Body of pancreas (tissue), 4 donors: Measurements from ENCODE around the gene SCGB1D1. TPM values are rescaled to one million over a fixed set of nuclear protein-coding genes. Genes with fewer than 3 reads are reported as not detected.
"Not testable (repeated sequence)": the region's sequence is repeated elsewhere in the genome, so short reads cannot be mapped to it uniquely, and the experiment has no call there.

ENCODE experiments used
- ATAC-seq: fragments of 150-250 bp; one replicate; pipeline ENCODE4 v1.9.1; 2016
- DNase-seq, 4 donors: peaks; one replicate each; pipeline ENCODE4 v3.0.0-alpha.2; 2019
- H3K27ac ChIP-seq, 4 donors: fragments of 200-600 bp; sonication (generic); 1 replicate in 3 of 4; 2 replicates in 1 of 4; pipeline versions ENCODE4 v1.5.1 to v1.6.1; 2016 to 2019; ENCODE audit warnings: mild to moderate bottlenecking in 1 of 4, mixed read lengths in 1 of 4, moderate library complexity in 1 of 4
- H3K27me3 ChIP-seq, 2 donors: fragments of 200-600 bp; sonication (generic); one replicate each; pipeline ENCODE4 v1.6.0; 2016; ENCODE audit warnings: mild to moderate bottlenecking in 1 of 2
- H3K36me3 ChIP-seq, 2 donors: fragments of 200-600 bp; sonication (generic); replicated peaks in 1 of 2; 2 replicates each; pipeline ENCODE4 v1.5.1; 2016; ENCODE audit warnings: low read depth in 2 of 2; ENCODE audit not compliant: insufficient read depth in 1 of 2
- H3K4me1 ChIP-seq: fragments of 200-600 bp; sonication (generic); one replicate; pipeline ENCODE4 v1.6.0; 2016
- H3K4me3 ChIP-seq, 2 donors: fragments of 200-600 bp; sonication (generic); 1 replicate in 1 of 2; 2 replicates in 1 of 2; pipeline ENCODE4 v1.5.1; 2016 to 2019
- H3K9me3 ChIP-seq, 3 donors: fragments of 200-600 bp; sonication (generic); 1 replicate in 2 of 3; 2 replicates in 1 of 3; pipeline ENCODE4 v1.5.1; 2016
- POLR2A ChIP-seq, 3 donors: fragments of 450-650 bp; IDR thresholded peaks; one replicate each; pipeline ENCODE4 v1.6.1; 2016; ENCODE audit warnings: antibody characterized with exemption in 3 of 3, mild to moderate bottlenecking in 2 of 3
- WGBS, 2 donors: methylation state at CpG; one replicate each; pipeline ENCODE4 v1.1.5; 2017; 5-methylcytosine and 5-hydroxymethylcytosine counted together
- intact Hi-C: fragments of 100-400 bp; cut with DNase I; formaldehyde crosslinking; loops from one replicate; pipeline ENCODE4 v1.15.1; 2023
- total RNA-seq, 2 donors: library from RNA; depleted of rRNA; stranded (reverse); fragments of >200 nt; gene quantifications; one replicate each; pipeline ENCODE4 v1.1.0, GENCODE V29; 2016
- TF ChIP-seq, protein P1 (sequence below), 7 experiments: fragments of 450-650 bp in 4 of 7; fragments of 200-600 bp in 3 of 7; sonication (generic) in 3 of 7; IDR thresholded peaks; one replicate each; pipeline ENCODE4 v1.5.1; 2016 to 2019; ENCODE audit warnings: antibody characterized with exemption in 7 of 7

The SCGB1D1 gene
- total RNA-seq, 2 donors from 2014 or later: not detected

DNA sequence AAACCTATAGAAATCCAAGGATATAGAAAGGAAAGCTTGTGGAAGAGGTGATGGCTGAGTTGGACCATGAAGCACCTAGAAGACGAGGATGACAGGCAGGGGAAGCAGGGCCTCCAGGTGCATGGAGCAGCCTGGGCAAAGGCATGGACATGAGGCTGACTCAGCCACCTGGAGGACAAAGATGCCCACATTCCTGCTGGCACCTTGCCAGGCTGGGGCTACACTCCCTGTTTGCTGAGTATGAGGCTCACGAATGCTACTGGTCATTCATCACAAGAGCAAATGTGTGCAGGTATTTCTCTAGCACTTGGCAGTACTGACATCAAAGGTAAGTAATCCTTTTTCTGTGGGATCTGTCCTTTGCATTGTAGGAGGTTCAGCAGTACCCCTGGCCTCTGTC lies 11.4 kb downstream of the SCGB1D1 start:
- H3K4me3 ChIP-seq: no peak overlapping the region
- DNase-seq (peak in 1 of 4 donors; percentile 10), ATAC-seq (no peak)
- H3K27me3 ChIP-seq: no peaks in the 10 kb centered on the region
- no peaks in the 10 kb centered on the region for H3K4me1 ChIP-seq
- 44 to 45% methylated on average over 2 of the region's 2 CpGs for WGBS, 2 donors
- H3K36me3 ChIP-seq: no peaks in the 10 kb centered on the region
- H3K27ac ChIP-seq: no peak overlapping the region
- intact Hi-C loops: no loop called here
- TF ChIP-seq, protein P1, sequence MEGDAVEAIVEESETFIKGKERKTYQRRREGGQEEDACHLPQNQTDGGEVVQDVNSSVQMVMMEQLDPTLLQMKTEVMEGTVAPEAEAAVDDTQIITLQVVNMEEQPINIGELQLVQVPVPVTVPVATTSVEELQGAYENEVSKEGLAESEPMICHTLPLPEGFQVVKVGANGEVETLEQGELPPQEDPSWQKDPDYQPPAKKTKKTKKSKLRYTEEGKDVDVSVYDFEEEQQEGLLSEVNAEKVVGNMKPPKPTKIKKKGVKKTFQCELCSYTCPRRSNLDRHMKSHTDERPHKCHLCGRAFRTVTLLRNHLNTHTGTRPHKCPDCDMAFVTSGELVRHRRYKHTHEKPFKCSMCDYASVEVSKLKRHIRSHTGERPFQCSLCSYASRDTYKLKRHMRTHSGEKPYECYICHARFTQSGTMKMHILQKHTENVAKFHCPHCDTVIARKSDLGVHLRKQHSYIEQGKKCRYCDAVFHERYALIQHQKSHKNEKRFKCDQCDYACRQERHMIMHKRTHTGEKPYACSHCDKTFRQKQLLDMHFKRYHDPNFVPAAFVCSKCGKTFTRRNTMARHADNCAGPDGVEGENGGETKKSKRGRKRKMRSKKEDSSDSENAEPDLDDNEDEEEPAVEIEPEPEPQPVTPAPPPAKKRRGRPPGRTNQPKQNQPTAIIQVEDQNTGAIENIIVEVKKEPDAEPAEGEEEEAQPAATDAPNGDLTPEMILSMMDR (IDR thresholded peaks at IDR 0.05): no peak
- no peak for TF ChIP-seq POLR2A (IDR thresholded peaks at IDR 0.05)
- H3K9me3 ChIP-seq: no peaks in the 10 kb centered on the region

DNA sequence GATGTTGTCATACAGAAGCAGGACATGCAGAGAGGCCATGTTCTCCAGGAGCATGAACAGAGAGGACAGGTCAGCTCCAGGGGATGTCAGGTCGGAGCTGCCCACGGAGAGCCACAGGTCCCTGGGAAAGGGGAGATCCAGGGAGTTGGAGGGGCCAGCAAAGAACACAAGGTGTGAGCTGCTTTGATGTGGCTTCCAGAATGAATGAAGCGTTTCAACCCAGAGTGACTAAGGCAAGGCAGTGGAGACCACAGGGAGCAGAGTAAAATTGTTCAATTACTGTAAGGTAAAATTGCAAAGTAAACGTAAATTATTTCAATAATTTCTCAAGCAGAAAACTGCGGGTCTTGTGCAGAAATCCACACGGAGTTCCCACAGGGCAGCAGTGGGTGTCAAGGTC lies 12.9 kb downstream of the SCGB1D1 start:
- intact Hi-C loops: no loop called here
- Histone ChIP-seq H3K27me3 (no peaks in the 10 kb centered on the region), H3K4me1 (no peaks in the 10 kb centered on the region), H3K27ac (no peak overlapping the region), H3K36me3 (no peaks in the 10 kb centered on the region), H3K4me3 (no peak overlapping the region), H3K9me3 (no peaks in the 10 kb centered on the region)
- TF ChIP-seq, protein P1 (IDR thresholded peaks at IDR 0.05): no peak
- TF ChIP-seq POLR2A (IDR thresholded peaks at IDR 0.05): no peak
- ATAC-seq: no peak
- DNase-seq: no peak
- WGBS, 2 donors: 61 to 67% methylated on average over 6 of the region's 6 CpGs

DNA sequence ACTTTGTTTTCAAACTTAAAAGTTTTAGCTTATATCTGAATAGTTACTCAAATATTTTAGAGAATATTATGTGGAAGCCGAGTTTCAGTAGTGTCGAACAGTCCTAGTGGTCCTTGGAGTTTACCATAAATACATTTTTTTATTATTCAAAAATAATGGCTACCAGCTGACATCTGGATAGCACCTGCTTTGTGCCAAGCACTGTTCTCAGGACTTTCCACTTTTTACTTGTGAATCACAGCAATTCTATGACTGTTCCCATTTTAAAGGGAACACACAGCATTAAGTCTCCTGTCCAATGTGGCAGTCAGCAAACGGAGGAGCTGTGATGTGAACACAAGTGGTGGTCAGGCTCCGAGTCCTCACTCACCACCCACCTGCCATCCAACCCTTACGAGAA lies 14.4 kb downstream of the SCGB1D1 start:
- WGBS, 2 donors: 90 to 92% methylated on average over 3 to 5 of the region's 5 CpGs
- intact Hi-C loops: no loop called here
- H3K4me1 ChIP-seq: peaks cover 10% of the 10 kb centered on the region
- TF ChIP-seq POLR2A (IDR thresholded peaks at IDR 0.05): no peak
- TF ChIP-seq, protein P1 (IDR thresholded peaks at IDR 0.05): no peak
- no peak overlapping the region for H3K4me3 ChIP-seq
- H3K27ac ChIP-seq: no peak overlapping the region
- ATAC-seq: no peak
- no peaks in the 10 kb centered on the region for H3K9me3 ChIP-seq
- no peak for DNase-seq
- H3K36me3 ChIP-seq: no peaks in the 10 kb centered on the region
- no peaks in the 10 kb centered on the region for H3K27me3 ChIP-seq

DNA sequence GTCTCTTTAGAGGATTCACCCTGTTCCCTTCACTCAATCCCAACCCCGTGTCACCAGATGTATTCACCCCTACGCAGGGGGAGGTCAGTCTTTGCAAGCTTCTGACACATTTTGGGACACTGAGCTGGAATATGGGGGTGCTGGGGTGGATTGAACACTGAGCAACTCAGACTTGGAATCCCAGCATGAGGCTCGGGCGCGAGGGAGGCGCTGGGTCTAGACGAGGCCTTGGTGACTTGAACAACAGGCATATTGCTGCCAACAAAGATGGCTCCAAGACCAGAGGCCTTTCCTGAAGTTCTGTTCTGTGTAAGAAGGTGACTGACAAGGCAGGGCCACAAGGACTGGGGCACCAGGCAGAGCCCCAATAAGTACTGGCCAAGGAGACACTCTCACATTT lies 15.4 kb downstream of the SCGB1D1 start:
- WGBS, 2 donors: 89 to 95% methylated on average over 7 of the region's 7 CpGs
- DNase-seq (no peak), ATAC-seq (no peak)
- no peaks in the 10 kb centered on the region for H3K36me3 ChIP-seq
- H3K9me3 ChIP-seq: no peaks in the 10 kb centered on the region
- H3K4me1 ChIP-seq: peaks cover 10% of the 10 kb centered on the region
- no peak overlapping the region for H3K4me3 ChIP-seq
- H3K27me3 ChIP-seq: no peaks in the 10 kb centered on the region
- no peak overlapping the region for H3K27ac ChIP-seq
- intact Hi-C loops: no loop called here
- TF ChIP-seq, protein P1 (IDR thresholded peaks at IDR 0.05): no peak
- no peak for TF ChIP-seq POLR2A (IDR thresholded peaks at IDR 0.05)

DNA sequence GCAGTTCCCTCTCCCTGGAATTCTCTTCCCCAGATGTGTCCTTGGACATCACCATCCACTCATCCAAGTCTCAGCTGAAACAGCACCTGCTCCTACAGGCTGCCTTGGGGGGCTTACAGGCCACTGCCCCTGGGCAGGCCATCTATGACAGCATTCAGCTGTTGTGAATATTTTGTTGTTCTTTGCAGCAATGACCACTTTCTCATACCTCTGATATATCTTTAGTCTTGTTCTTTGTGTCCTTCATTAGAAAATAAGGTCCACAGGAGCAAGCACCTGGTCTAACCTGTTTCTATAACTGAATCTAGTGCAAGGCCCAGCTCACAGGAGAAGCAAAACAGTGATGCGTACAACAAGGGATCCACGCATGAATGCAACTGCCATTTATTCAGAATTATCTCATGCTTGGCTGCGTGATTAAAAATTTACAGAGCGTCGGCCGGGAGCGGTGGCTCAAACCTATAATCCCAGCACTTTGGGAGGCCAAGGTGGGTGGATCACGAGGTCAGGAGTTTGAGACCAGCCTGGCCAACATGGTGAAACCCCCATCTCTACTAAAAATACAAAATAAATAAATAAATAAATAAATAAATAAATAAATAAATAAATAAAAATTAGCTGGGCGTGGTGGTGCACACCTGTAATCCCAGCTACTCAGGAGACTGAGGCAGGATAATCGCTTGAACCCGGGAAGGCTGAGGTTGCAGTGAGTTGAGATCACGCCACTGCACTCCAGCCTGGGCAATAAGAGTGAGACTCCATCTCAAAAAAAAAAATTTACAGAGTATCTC lies 16.5 kb downstream of the SCGB1D1 start:
- peak in 1 of 4 donors; percentile 4 for DNase-seq

More for the DNA sequence above, 16.5 kb downstream of the SCGB1D1 start:
- H3K4me1 ChIP-seq: peaks cover 10% of the 10 kb centered on the region
- intact Hi-C loops, H3K36me3 ChIP-seq, H3K4me3 ChIP-seq, H3K27ac ChIP-seq, H3K27me3 ChIP-seq, ATAC-seq, H3K9me3 ChIP-seq: not testable (repeated sequence)
- WGBS, 2 donors: 87 to 88% methylated on average over 12 of the region's 12 CpGs
